ENCODE results near the gene COG3.

Gene COG3

DNA sequence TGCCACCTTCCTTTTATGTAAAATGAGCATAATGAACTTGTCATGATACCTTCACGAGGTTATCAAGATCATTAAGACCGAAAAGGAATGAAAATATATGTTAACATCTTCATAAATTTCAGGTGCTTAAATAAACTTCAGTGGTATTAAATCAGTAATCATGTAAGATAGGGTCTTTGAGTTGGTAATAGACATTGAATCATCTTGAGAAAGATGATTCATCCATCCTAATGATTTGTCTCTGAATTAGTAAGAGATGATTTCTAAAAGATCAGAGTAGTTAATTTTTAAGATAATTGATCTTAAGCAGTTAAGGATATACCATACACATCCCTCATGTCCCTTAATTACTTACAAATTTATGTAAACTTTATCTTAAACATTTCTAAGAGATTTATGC is 52.0 kb downstream of the COG3 start:
- TF ChIP-seq, protein P1, sequence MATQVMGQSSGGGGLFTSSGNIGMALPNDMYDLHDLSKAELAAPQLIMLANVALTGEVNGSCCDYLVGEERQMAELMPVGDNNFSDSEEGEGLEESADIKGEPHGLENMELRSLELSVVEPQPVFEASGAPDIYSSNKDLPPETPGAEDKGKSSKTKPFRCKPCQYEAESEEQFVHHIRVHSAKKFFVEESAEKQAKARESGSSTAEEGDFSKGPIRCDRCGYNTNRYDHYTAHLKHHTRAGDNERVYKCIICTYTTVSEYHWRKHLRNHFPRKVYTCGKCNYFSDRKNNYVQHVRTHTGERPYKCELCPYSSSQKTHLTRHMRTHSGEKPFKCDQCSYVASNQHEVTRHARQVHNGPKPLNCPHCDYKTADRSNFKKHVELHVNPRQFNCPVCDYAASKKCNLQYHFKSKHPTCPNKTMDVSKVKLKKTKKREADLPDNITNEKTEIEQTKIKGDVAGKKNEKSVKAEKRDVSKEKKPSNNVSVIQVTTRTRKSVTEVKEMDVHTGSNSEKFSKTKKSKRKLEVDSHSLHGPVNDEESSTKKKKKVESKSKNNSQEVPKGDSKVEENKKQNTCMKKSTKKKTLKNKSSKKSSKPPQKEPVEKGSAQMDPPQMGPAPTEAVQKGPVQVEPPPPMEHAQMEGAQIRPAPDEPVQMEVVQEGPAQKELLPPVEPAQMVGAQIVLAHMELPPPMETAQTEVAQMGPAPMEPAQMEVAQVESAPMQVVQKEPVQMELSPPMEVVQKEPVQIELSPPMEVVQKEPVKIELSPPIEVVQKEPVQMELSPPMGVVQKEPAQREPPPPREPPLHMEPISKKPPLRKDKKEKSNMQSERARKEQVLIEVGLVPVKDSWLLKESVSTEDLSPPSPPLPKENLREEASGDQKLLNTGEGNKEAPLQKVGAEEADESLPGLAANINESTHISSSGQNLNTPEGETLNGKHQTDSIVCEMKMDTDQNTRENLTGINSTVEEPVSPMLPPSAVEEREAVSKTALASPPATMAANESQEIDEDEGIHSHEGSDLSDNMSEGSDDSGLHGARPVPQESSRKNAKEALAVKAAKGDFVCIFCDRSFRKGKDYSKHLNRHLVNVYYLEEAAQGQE (IDR thresholded peaks at IDR 0.05; ENCODE audit: insufficient replicate concordance, low read depth): no peak
- TF ChIP-seq SPI1 (IDR thresholded peaks at IDR 0.05; ENCODE audit: borderline replicate concordance, low read depth) (no peak), GABPA (IDR thresholded peaks at IDR 0.05; ENCODE audit: low read depth) (no peak), POLR2AphosphoS5 (IDR thresholded peaks at IDR 0.05; ENCODE audit: low read depth) (no peak)
- TF ChIP-seq, protein P2, sequence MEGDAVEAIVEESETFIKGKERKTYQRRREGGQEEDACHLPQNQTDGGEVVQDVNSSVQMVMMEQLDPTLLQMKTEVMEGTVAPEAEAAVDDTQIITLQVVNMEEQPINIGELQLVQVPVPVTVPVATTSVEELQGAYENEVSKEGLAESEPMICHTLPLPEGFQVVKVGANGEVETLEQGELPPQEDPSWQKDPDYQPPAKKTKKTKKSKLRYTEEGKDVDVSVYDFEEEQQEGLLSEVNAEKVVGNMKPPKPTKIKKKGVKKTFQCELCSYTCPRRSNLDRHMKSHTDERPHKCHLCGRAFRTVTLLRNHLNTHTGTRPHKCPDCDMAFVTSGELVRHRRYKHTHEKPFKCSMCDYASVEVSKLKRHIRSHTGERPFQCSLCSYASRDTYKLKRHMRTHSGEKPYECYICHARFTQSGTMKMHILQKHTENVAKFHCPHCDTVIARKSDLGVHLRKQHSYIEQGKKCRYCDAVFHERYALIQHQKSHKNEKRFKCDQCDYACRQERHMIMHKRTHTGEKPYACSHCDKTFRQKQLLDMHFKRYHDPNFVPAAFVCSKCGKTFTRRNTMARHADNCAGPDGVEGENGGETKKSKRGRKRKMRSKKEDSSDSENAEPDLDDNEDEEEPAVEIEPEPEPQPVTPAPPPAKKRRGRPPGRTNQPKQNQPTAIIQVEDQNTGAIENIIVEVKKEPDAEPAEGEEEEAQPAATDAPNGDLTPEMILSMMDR (IDR thresholded peaks at IDR 0.05; ENCODE audit: insufficient read depth, low read length): no peak
- no peak for DNase-seq (ENCODE audit: low read depth in 1 of 2, low spot score in 1 of 2)
- Histone ChIP-seq H3K27me3 (ENCODE audit: insufficient read depth, poor library complexity, severe bottlenecking) (no peaks in the 10 kb centered on the region), H3K4me3 (replicated peaks; ENCODE audit: insufficient read depth, low read length) (no peak overlapping the region), H3K27ac (replicated peaks) (no peak overlapping the region)

DNA sequence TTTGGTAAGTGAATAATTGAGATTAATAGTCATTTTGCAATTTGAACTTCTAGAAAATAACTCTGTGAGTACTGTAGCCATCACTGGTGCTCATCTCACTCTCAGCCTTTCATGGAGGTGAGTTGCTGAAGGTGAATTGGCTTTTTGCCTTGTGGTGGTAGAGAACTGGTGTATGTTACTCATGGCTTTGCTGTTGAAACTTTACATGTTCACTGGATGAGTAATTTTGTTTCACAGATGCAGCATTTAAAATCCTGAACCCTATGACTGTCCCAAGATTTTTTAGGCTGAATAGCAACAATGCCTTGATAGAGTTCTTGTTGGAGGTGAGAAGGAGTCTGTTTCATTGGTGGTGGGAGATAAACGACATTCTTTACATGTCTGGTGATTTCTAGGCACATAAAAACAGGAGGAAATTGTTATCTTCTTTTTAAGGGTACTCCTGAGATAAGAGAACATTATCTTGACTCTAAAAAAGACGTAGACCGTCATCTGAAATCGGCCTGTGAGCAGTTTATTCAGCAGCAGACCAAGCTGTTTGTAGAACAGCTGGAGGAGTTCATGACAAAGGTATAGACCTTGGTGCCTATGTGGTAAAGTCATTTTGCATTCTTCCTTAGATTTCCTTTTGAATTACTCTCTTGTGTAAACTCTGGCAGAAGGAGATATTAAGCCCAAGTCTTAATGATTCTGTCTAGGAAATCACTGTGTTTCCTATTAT is 53.9 kb downstream of the COG3 start:
- no peak for DNase-seq (ENCODE audit: low read depth in 1 of 2, low spot score in 1 of 2)
- Histone ChIP-seq H3K4me3 (replicated peaks; ENCODE audit: insufficient read depth, low read length) (no peak overlapping the region), H3K27ac (replicated peaks) (no peak overlapping the region), H3K27me3 (ENCODE audit: insufficient read depth, poor library complexity, severe bottlenecking) (no peaks in the 10 kb centered on the region)
- TF ChIP-seq, protein P1 (IDR thresholded peaks at IDR 0.05; ENCODE audit: insufficient replicate concordance, low read depth): no peak
- TF ChIP-seq SPI1 (IDR thresholded peaks at IDR 0.05; ENCODE audit: borderline replicate concordance, low read depth): no peak

DNA sequence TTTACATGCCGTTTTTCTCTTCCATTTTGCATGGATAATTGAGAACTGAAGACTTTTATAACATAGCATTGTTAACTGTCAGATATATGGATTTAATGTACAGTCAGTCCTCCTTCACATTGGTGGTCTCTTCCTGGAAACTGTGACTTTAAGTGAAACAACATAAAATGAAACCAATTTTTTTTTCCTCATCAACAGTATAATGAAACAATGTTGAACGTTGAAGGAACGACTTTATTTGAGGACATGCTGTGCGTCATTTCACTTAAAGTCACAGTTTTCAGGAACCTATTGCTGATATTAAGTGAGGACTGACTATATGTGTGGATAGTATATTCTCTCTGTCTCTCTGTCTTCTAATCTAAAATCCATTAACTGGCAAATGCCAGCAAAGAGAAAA is 54.8 kb downstream of the COG3 start:
- no peak overlapping the region for H3K27ac ChIP-seq (replicated peaks)
- H3K4me3 ChIP-seq (replicated peaks; ENCODE audit: insufficient read depth, low read length): no peak overlapping the region
- no peak for DNase-seq (ENCODE audit: low read depth in 1 of 2, low spot score in 1 of 2)
- no peak for TF ChIP-seq POLR2AphosphoS5 (IDR thresholded peaks at IDR 0.05; ENCODE audit: low read depth)
- TF ChIP-seq, protein P2 (IDR thresholded peaks at IDR 0.05; ENCODE audit: insufficient read depth, low read length): no peak
- TF ChIP-seq, protein P1 (IDR thresholded peaks at IDR 0.05; ENCODE audit: insufficient replicate concordance, low read depth): no peak
- TF ChIP-seq GABPA (IDR thresholded peaks at IDR 0.05; ENCODE audit: low read depth): no peak
- TF ChIP-seq SPI1 (IDR thresholded peaks at IDR 0.05; ENCODE audit: borderline replicate concordance, low read depth): no peak
- H3K27me3 ChIP-seq (ENCODE audit: insufficient read depth, poor library complexity, severe bottlenecking): no peaks in the 10 kb centered on the region

All from HL-60 (cell line).